ENCODE results near the gene SOBP.

The SOBP gene

DNA sequence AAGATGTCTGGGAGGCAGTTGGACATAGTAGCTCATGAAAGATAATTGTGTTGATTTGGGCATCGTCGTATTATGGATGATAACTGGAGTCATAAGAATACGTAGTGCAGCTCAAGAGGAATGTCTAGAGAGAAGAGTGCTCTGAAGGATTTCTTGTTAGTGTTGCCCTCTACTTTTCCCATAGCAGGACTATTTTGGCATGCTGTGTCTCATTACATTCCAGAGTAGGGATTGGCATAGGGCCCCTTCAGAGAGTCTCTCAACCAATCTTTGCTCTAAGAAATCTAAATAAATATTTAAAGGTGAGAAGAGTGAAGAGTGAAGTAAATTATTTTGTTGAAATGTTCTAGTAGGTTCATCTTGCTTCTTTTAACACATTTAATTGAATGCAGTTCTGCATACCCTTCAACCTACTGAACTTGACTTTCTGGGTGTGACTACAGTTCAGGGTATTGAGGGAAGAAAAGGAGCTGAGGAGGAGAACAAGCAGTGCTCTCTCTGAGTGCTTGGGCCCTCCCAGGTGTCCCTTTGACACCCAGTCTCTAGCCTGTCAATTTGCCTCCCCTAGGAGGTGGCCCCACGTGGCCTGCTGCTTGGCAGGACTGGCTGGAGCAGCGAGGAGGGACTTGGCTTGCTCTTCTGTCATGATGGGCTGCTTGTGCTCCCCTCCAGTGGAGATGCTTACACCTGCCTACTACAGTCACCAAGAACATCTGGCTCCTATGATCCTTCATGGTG, 33.3 kb downstream of the SOBP start:
- no peak for DNase-seq (ENCODE audit: low spot score)

DNA sequence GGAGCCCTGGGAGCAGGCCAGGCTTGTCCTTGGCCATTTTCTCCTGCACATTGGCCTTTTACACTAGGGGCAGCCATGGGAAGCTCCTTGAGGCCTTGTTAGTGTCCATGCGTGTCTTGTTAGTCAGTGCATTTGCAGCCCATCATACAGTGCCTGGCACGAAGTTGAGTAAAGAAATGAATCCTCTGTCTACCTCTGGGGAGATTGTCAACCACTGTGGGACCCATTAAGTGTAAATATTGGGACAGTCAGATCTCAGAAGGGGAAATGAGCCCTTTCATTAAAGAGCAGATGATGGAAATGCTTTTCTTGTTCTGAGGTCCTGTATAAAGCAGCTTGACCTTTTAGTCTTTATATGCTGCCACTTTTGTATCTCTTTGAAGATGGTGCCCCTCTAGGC, 33.9 kb downstream of the SOBP start:
- no peak for DNase-seq (ENCODE audit: low spot score)

DNA sequence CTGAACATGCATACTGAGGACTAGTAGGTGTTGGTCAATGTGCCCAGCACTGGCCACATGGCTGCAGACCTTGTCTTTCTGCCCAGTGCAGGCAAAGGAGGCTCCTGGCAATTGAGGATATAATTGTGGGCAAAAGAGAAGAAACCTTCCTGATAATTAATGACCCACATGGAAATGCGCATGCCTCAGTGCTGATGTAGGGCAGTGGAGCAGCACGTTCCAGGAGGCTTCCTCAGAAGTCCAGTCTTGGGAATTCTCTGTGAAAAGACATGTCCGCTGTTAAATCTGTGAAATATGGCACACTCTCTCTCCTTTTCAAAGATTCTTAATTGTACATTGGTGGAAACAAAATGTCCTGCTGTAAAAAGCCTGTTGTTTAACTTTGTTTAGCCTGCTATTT, 34.7 kb downstream of the SOBP start:
- no peak for DNase-seq (ENCODE audit: low spot score)

DNA sequence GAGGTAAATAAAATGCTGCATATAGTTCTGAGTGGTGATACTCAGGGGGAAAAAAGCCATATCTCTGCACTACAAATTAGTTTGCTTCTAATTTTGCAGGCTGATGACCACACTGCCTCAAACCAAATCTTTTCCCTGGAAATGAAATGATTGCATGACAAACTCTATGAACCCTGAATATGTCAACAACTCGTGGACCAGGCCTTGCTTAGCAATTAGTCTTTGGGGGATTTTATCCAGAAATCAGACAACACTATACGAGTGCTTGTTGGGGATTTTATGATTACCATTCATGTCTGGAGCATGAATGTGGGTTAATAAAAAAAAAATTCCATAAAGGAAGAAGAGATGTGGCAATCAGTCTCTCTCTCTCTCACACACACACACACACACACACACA, 42.0 kb downstream of the SOBP start:
- no peak for DNase-seq (ENCODE audit: low spot score)

DNA sequence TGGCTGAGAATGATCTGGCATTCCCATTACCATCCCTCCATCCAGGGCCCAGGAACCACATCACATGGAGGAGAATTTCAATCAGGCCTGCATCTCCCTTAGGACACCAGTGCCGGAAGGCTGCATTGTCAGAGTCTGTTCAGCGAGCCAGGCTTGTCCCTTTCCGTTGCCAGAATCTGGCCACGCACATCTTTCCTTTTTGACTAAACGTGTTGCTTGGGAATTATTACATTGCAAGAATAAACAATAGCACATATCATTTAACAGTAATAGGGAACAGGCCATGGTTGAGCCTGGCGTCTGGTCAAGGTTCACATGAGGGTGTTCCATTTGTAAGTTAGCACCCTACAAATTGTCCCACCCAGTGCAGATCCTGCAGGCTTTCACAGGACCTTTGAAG, 42.8 kb downstream of the SOBP start:
- no peak for DNase-seq (ENCODE audit: low spot score)

DNA sequence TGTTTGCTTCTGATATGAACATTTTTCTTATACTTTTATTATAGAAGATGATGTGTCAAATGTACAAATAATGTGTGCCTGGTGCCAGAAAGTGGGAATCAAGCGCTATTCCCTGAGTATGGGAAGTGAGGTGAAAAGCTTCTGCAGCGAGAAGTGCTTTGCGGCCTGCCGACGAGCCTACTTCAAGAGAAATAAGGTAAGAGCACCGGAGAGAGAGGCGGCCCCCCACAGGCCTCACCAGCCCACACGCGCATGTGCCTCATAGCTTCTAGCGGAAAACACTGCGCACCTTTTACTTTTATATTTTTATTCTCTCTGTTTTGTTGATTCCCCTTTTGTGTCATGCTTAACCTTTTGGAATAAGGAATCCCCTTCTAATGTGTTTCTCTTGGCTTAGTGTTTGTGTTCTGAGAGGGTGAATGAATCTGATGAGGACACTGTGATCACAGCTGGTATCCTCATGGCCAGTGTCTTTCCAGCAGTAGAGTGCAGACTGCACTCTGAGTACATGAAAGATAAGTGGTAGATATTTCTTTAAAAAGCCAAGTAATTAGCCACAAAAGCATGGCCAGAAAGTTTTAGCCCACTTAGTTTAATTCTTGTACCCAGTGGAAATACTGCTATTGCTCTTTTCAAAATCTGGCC, 43.6 kb downstream of the SOBP start:
- no peak for DNase-seq (ENCODE audit: low spot score)

DNA sequence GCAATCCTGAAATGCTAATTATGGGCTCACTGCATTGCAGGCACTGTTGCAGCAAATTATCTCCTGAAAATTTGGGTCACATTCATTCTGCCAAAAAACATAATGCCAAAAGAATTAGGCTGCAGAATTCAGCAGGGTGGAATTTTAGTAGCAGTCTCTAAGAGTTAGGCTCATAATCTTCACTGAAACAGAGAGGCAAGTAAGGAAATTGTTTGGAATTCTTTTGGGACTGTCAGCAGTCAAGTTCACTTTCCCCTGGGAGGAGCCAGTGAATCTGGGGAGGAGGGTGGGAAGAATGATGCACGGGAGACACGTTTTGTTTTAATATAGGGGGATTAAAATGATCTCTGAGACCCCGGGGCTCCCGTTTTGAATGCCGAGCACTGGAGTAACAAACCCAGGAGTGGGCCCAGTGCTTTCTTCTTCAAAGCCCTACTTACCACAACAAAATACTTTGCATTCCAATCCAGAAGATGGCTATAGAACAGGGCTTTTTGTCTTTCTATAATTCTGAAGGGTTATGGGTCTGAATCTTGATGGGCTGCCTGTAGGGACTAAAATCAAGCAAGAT, 44.7 kb downstream of the SOBP start:
- DNase-seq (ENCODE audit: low spot score) = no peak

DNA sequence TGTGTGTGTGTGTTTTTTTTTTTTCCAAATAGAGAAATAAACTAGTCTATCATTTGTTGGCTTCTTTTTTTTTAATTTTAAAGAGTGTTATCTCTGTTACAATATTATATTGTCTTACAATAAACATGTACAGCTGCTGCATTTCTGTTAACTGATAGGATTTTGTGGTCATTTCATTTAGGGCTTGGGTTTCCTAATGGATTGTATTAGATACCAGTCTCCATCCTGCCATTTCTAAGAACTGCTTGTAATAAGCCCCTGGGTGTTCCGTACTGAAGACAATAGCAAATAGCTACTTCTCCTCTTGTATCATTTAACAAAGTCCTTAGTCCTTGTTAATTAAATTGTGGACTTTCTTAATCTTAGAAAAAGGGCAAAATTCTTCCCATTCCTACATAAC, 45.7 kb downstream of the SOBP start:
- DNase-seq (ENCODE audit: low spot score) = no peak

DNA sequence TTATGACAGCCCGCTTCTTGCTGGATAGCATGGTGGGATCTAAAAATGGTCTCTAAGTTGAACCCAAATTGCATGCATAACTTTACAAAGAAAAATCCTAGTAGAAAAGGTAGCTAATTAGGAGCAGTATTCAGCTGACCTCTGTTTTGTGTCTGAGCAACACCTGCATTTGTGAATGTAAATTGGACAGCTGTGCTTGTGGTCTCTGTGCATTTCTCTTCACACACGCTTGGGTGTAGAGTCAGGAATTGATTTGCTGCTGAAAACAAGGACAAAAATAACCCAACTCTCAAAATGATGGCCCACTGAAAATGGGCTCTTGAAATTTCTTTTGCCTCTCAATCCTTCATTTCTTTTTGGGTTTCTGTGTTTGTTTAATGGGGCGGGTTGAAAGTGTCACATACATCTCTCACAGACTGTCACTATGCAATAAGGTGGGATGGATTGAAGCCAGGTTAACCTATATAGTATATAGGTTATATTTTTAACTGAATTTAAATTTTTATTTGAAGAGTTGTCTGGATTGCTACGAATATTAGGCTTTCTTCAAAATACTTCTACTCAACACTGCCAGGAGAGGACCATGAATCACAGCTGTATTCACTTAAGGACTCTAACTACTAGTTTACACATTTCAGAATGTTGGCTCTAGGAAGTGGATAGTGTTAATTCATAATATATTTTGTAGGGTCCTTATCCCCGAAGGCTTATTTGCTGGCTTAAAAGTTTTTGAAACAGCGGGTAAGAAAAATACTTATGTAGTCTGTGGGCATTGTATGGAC, 46.5 kb downstream of the SOBP start:
- no peak for DNase-seq (ENCODE audit: low spot score)

DNA sequence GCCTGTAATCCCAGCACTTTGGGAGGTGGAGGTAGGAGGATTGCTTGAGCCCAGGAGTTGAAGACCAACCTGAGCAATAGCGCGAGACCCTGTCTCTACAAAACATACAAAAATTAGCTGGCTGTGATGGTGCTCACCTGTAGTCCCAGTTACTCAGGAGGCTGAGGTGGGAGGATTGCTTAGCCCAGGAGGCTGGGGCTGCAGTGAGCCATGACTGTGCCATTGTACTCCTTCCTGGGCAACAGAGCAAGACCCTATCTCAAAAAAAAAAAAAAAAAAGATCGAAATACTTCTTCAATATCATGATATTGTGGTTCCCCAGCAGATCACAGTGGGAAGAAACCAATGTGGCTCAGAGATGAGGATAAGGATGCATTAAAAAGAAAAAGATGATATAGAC, 47.6 kb downstream of the SOBP start:
- no peak for DNase-seq (ENCODE audit: low spot score)

DNA sequence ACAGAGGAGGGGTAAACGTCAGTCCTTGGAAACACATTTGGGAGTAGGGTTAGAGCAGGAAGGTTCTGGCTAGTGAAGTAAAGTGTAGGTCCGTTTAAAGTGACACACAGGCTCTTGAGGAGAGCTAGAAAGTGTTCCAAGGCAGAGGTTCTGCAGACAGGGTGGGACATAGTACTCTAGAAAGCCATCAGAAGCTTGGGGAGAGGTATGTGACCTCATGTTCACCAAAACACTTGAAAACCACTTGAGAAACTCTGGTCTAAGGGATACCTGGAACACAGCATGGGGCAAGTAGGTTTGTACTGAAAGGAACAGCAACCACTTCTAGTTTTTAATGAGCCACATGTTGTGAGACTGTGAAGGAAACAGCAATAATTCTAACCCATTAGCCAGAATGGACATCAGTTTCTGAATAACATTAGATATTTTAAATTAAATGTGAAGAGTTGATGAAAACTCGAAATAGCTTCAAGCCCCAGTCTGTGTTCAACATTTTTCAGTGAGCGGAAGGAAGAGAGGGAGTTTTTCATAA, 49.0 kb downstream of the SOBP start:
- DNase-seq (ENCODE audit: low spot score) = no peak

DNA sequence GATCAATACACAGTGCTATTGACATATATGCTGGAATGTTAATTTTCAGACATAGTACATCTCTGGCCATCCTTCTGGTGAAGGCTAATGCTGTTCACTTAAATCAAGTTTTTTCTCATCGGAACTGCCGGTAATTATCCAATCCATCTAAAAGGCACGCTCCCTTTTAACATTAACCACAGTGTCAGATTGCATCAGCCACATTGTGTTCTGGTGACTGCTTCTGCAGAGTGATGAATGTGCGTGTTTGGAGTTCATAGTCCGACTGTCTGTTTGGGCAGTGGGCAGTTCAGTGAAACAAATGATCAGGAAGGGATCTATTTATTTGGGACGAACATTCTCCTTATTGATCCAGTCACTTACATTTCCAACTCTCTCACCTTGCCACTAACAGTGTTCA, 49.5 kb downstream of the SOBP start:
- DNase-seq (ENCODE audit: low spot score) = no peak

DNA sequence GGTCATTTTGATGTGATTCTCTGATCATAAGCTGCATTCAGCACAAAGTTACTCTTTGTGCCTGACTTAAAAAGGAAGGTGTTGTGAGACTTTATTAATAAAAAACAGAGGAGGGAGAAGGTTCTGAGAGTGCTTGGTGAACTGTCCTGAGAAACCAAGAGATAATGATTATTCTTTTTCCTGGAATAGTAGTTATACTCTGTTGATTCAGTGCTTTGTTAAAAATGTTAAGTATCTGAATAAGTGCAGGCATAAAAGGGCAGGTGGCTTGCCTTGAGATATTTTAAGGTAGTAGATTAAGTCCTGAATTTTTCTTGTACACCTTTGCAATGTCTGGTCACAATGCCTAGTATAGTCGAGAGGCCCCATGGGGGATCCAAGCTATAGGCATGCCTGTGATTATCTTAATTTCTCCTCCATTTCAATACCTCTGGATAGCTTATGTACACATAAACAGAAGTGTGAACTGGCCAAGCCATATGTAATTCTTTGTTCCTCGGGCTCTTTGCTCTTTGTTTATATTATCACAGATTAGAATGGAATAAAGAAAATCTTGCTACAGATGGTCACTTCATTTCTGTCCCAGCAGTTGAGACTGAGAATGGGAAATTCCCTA, 50.0 kb downstream of the SOBP start:
- no peak for DNase-seq (ENCODE audit: low spot score)

DNA sequence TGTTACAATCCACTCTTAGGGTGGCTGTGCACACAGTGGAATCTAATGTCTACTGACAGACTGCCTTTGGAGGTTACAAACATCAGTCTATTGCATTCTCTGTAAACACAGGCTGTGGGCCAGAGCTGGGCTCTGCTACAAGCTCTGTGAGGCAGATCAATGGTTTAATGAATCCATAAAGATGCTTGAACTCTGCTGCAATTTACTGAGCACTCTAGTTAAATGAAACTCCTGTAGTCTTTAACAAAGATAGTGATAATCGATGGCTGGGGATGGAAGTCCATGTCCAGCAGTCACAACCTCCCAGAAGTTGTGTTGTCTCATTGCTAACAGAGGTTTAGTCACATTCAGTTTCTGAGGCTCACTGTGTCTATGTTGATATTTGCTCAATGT, 50.5 kb downstream of the SOBP start:
- no peak for DNase-seq (ENCODE audit: low spot score)

DNA sequence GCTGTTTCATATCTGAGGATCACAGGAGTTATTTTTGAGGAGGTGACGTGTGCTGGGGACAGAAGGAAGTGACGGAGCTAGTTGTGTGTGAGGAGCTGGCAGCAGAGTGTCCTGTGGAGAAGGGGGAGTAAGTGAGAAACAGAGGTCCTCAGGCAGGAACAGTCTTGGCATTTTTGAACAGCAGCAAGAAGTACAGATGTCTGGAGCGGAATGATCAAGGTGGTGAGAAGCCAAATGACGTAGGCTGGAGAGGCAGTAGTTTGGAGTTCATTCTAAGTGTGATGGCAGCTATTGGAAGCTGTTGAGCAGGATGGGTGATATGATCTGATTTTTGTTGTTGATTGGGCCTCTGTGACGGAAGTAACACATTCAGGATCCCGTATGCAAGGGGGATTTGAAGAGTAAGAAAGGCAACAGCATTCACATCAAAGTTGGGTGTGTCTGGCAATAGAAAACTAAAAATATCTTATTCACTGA, 52.3 kb downstream of the SOBP start:
- DNase-seq (ENCODE audit: low spot score) = no peak

DNA sequence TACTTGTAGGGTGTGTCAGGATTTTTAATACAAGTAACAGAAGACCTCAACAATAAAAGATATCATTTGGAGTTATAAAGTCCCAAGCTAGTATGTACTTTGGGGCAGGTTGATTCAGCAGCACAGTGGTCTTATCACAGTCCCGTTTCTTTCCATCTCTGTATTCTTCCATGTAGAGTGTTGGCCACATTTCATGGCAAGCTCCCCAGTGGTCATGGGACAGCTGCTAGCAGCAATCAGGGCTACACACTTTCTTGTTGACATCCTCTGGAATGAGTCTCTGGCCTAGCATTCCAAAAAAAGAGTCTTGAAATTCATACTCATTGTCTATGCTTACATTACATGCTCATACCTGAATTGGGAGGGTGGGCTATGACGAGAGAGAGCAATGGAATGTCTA, 53.2 kb downstream of the SOBP start:
- no peak for DNase-seq (ENCODE audit: low spot score)

DNA sequence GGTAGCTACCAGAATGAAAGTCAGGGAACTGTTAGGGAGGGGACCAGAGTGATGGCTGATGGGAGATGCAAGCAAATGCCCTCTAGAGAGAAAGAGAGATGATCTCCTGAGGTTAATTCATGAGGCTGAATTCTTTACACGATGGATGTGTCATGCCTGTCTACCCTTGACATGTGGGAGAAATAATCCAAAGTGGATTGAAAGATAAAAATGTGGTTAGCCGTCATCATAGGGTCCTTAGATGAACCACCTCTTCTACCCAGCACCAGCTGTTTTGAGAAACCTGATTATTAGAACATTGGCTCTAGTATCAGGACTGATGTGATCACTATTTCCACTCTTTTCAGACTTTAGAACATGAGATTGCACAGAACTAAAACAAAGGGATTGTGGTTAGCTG, 53.6 kb downstream of the SOBP start:
- no peak for DNase-seq (ENCODE audit: low spot score)

DNA sequence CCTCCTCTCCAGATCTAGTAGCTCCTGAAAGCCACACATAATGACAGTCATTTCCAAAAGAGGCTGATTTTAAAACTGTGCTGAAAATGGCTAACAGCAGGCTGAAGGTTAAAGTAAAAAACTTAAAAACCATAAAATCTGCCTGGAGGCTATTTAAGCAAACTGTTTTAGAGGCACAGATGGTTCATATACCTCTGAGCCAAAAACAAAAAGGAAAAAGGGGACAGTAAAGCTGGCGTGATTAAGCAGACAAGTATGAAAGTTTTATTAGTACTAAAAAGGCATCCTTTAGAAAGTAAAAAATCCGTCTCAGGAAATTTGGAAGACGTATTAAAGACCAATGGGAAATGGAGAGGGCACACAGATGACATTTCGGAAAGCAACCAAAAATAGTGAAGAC, 55.8 kb downstream of the SOBP start:
- no peak for DNase-seq (ENCODE audit: low spot score)

DNA sequence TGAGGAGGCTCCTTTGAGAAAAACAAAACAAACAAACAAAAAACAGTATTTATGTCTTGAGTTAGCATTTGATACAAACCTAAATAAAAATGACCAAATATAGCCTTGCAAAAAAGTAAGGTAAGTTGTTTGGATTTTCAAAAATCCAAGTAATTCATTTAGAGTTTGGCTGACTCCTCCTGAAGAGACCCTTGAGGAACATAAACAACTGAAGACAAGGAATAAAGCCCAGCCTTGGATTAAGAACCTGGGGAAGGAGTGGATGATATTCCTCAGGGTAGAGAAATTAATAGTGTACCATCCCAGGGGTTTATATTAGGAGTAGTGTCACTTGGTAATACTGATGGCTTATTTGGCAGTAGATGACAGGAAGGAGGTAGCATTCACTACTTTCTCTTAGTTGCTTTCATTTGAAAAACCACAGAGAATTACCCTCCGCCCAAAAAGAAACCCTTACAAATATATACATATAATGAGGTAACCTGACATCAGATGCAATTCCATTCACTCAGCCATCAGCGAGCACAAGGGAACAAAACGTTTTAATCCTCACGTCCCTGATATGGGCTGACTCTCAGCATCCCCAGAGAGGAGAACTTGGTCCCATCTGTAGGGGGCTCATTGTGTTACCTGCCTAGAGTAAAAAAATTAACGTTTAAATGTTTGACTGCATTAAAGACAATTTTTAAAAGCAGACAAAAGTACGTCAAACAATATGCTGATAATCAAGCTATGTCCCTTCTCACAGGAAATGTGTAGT, 57.0 kb downstream of the SOBP start:
- no peak for DNase-seq (ENCODE audit: low spot score)

DNA sequence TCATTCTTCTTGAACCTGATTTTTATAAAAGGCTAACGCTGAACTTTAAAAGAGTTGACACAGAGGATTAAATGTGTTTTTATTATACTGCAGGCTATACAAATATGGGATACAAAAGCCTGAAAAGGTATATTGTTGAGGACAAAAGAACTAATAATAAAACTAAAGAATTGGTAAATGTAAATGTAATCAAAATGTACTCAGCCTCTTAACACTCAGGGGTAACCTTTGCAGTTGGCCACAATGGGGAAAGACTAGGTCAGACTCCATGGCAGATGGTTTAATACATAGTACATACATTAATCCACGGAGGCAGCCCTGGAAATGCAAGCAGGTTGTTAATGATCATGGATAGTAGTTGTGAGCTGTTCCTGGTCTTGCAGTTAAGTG, 57.5 kb downstream of the SOBP start:
- no peak for DNase-seq (ENCODE audit: low spot score)

DNA sequence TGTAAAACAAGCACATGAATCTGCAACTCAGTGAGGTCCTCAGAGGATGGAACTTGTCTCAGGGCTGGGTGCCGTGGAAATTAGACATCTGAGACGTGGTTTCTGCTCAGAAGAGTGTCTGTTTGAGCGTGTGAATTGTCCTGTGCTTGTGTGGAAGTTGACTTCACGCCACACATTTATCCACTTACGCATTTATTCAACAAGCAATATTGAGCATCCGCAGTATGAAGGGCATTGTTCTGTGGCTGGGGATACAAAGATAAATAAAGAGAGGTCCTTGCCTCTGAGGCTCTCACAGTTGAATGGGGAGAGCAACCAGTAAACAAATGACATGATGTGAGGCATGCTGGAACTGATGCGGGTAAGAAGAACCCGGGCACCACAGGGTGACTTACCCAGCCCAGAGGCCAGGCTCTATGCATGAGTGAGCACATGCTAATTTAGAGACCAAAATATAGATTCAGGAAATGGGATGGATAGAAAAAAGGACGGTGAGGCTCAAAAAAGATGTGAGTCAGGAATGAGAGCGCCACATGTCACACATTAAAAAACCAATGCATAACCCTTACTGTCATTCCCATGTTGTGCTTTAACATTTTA, 60.4 kb downstream of the SOBP start:
- no peak for DNase-seq (ENCODE audit: low spot score)

All from COLO829 (cell line).